AG04450 (cell line): ENCODE results near the gene PCMTD2. TPM values are rescaled to one million over a fixed set of nuclear protein-coding genes. Genes with fewer than 3 reads are reported as not detected.

Source experiments
- CTCF ChIA-PET: fragments of 300-600, 350-600 bp; formaldehyde crosslinking; extraction: SDS; loops from one replicate; lab custom pipeline; 2022; ENCODE audit warnings: antibody characterized with exemption, inconsistent platforms; lab: Charles Lee
- POLR2A ChIA-PET: fragments of 350-600 bp; formaldehyde crosslinking; extraction: SDS; loops from one replicate; lab custom pipeline; 2021; ENCODE audit warnings: antibody characterized with exemption, inconsistent platforms; lab: Yijun Ruan, JAX
- DNase-seq: peaks from one replicate; pipeline ENCODE4 v3.0.0-alpha.2; 2011; ENCODE audit warnings: low read depth, low spot score
- H3K27ac ChIP-seq: one replicate; pipeline ENCODE4 v1.5.1; 2012; ENCODE audit warnings: low read depth, low read length, control low read depth
- H3K27me3 ChIP-seq: one replicate; pipeline ENCODE4 v1.6.0; 2012; ENCODE audit warnings: low read length; ENCODE audit not compliant: control insufficient read depth, insufficient read depth
- H3K4me3 ChIP-seq: 2 replicates; pipeline ENCODE4 v1.5.1; 2011; ENCODE audit warnings: mild to moderate bottlenecking, low read depth, low read length, control low read depth
- H3K9me3 ChIP-seq: 2 replicates; pipeline ENCODE4 v1.5.1; 2012; ENCODE audit warnings: low read length; ENCODE audit not compliant: control insufficient read depth, insufficient read depth
- CTCF ChIP-seq: IDR thresholded peaks from 2 replicates; pipeline ENCODE4 v1.5.1; 2011; ENCODE audit warnings: low read depth, low read length, control low read depth, inconsistent platforms
- polyA plus RNA-seq: library from polyadenylated mRNA; depleted of rRNA; stranded (reverse); fragments of >200 nt; gene quantifications from 2 replicates; pipeline ENCODE4 v1.2.3, GENCODE V29; 2011

PCMTD2 gene
- polyA plus RNA-seq, 1 experiment: 42.7 TPM

DNA sequence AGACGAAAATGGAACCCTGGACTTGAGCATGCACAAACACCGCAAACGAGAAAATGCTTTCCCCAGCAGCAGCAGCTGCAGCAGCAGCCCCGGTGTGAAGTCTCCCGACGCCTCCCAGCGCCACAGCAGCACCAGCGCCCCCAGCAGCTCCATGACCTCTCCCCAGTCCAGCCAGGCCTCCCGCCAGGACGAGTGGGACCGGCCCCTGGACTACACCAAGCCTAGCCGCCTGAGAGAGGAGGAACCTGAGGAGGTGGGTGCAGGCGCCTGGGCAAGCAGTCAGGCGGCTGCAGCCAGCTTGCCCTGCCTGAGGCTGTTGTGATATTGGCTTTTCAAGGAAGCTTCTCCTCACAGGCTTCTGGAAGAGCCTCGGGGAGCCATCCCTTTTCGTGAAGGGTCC lies 35.8 kb upstream of the PCMTD2 start:
- DNase-seq: no peak
- POLR2A ChIA-PET: no interaction called here
- no peak for TF ChIP-seq CTCF
- peaks cover 32% of the 10 kb centered on the region for H3K27me3 ChIP-seq
- no peaks in the 10 kb centered on the region for H3K9me3 ChIP-seq
- CTCF ChIA-PET: no interaction called here
- no peak overlapping the region for H3K27ac ChIP-seq
- no peak overlapping the region for H3K4me3 ChIP-seq

- POLR2A ChIA-PET: no interaction called here
- H3K9me3 ChIP-seq: no peaks in the 10 kb centered on the region
- no peak overlapping the region for H3K27ac ChIP-seq
- CTCF ChIA-PET: no interaction called here
- H3K27me3 ChIP-seq: peaks cover 28% of the 10 kb centered on the region
- no peak for TF ChIP-seq CTCF
- H3K4me3 ChIP-seq: no peak overlapping the region
- DNase-seq: no peak
Observed at GRCh38 chr20:64220420-64220819, 35.1 kb upstream of the PCMTD2 start.

DNA sequence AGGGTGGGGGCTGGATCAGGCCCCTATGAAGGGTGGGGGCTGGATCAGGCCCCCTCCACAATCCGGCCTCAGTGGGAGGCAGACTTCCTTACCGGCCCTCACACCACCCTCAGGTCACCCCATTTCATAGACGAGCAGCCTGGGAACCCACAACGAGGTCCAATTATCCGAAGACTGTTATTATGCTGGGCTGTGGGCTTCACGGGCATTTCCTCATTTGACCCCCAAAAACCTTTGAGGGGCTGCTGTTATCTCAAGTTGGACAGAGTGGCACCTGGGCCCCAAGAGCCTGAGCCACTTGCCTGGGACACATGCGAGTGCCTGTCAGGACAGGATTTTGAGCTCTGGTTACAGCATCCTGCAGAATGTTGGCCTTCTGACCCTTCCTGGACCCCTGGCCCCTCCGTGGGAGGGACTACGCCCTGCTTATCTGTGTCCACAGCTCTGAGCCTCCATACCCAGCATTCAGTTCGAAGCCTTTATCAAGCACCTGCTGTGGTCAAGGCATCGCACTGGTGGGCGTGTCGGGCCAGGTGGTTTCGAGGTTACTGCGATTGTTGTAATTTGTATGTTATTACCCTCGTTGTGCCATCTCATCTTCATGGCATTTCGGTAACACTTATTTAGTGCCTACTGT lies 34.5 kb upstream of the PCMTD2 start:
- Histone ChIP-seq H3K27me3 (peaks cover 26% of the 10 kb centered on the region), H3K27ac (no peak overlapping the region), H3K9me3 (no peaks in the 10 kb centered on the region), H3K4me3 (no peak overlapping the region)
- POLR2A ChIA-PET: no interaction called here
- no peak for DNase-seq
- CTCF ChIA-PET: no interaction called here
- no peak for TF ChIP-seq CTCF

DNA sequence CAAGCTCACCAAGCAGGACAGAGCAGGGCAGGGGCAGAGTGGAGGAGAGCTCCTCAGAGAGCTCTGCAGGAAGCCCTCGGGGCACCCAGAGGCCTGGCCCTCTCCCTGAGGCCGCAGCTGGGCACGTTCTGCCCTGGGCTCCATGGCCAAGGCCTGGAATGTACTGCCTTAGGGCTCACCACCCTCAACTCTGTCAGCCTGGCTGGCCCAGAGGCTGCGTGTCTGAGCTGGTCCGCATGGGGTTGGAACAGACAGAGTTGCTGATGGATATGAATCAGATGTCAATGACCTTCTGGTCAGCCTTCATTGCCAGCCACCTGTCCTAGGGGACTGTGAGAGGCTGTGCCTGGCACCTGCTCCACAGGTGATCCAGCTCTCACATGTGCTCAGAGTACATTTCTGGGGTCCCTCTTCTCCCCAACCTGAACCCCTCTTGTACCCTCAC lies 33.2 kb upstream of the PCMTD2 start:
- POLR2A ChIA-PET: interaction anchor here (0.5 to 2.7 kb wide), 2 partner anchors 33 to 595 kb away, joined by 3 to 13 read pairs; partner anchors contain the start of gene PCMTD2
- Histone ChIP-seq H3K27me3 (peaks cover 19% of the 10 kb centered on the region), H3K4me3 (no peak overlapping the region), H3K27ac (no peak overlapping the region), H3K9me3 (no peaks in the 10 kb centered on the region)
- CTCF ChIA-PET: interaction anchor here (1.0 kb wide), 1 partner anchor 9 kb away, joined by 4 read pairs; no protein-coding TSS in a partner anchor
- no peak for TF ChIP-seq CTCF
- no peak for DNase-seq

DNA sequence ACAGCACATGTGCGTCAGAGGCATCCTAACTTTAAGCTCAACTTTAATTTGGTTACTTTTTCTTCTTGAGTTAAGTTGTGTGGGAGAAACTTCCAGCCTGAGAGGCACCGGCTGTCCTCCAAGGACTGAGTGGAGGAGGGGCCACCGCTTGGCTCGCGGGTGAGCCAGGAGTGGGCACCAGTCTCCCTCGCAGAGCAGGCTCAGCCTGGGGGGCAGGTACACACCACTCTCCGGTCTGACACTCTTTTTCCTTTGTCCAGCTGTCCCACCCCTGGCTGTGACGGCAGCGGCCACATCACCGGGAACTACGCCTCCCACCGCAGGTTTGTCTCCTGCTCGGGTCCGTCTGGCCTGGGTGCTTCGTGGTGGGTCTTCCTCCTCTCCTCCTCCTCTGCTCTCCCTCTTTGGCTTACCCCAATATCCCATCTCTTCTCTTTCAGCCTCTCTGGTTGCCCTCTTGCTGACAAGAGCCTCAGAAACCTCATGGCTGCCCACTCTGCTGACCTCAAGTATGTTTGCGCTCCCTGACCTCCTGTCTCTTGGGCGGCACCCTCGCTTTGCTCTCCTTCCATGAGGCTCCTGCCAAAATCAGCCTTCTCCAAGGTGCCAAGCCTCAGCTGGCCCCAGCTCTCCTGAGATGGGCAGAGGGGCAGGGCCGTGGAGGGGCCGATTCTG lies 32.6 kb upstream of the PCMTD2 start:
- CTCF ChIA-PET: interaction anchor here (0.9 to 1.0 kb wide), 2 partner anchors 10 to 27 kb away, joined by 3 to 4 read pairs; no protein-coding TSS in a partner anchor
- Histone ChIP-seq H3K4me3 (no peak overlapping the region), H3K9me3 (no peaks in the 10 kb centered on the region), H3K27ac (peak overlapping the region; percentile 97), H3K27me3 (peaks cover 19% of the 10 kb centered on the region)
- no peak for DNase-seq
- POLR2A ChIA-PET: interaction anchor here (0.5 to 2.7 kb wide), 2 partner anchors 33 to 595 kb away, joined by 3 to 13 read pairs; partner anchors contain the start of gene PCMTD2
- no peak for TF ChIP-seq CTCF
